Non-pigmented ciliary epithelial cell (primary cell): ENCODE measurements around the gene GPR62.
"Not testable (repeated sequence)": the region's sequence is repeated elsewhere in the genome, so short reads cannot be mapped to it uniquely, and the experiment has no call there.

ENCODE experiments used
- DNase-seq: peaks from one replicate; pipeline ENCODE4 v3.0.0-alpha.2; 2010; ENCODE audit warnings: low read depth

Gene GPR62

DNA sequence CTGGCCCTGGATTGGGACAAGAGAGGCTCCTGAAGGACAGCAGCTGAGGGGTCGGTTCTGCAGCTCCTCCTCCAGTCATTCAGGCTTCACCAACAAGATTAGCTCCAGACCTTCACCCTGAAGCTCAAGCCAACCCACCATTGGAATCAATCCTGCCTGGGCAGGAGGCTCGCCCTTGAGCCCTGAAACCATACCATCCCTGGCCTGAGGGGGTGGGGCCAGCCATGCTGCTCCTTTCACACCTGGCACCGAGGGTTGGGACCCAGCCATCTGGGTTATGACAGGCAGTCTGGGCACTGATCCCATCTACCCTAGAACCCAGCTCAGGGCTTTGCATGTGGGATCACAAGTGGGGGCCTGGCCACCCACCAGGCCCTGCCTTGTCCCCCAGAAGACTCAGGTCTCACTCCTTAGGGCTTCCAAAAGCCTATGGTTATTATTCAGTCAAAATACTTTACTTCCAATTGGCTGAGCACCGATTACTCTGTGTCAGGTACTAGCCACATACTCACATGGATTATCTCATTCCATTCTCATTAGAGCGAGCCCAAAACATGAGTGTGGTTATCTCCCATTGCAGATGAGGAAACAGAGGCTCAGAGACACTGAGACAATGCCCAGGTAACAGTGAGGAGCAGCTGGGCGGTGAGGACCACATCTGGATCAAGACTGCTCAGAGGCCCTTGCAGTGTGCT is 15.6 kb downstream of the GPR62 start:
- DNase-seq, result no peak

DNA sequence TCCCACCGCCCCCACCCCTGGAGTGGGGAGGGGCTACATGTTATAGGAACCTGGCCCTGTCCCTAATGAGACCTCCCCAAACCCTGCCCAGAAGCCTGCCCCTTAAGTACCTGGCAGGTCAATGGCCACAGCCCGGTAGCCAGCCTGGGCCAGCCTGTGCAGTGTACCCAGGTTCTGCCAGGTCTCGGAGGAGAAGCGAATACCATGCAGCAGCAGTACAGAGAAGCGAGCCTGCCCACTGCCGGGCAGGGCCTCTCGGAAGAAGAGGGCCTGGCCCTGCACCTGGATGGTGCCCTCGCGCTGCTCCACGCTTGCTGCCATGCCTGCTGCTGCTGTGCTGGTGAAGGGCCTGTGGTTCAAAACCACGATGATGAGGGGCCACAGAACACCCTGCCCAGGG is 16.2 kb downstream of the GPR62 start:
- DNase-seq, result no peak

DNA sequence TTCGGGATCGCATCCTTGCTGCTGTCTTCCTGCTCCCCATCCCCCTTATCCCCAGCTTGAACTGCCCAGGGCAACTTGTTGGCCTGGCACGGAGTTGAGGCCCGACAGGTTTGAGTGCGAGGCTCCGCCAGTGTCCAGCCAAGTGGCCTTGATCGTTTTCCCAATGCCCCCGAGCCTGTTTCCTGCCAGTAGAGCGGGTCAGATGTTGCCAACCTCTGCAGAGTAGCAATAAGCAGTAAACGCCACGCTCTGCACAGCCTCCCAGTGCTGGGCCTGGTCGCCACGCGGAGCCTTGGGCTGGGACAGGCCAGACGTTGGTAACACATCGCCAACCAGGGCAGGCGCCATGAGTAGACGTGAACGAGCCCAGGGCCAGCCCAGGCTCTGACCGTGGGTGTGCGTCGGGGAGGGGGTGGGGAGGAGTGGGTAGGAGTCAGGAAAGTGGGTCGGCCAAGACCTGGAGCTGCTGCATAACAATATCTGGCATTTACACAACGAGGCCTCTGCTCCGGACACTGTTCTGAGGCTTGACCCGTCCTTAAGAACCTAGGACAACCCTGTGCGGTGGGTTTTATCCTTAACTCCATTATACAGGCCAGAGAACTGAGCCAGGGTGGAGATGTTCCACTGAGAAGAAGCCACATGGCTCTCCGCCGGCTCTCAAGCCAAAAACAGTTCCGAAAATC is 19.2 kb downstream of the GPR62 start:
- DNase-seq, result no peak

DNA sequence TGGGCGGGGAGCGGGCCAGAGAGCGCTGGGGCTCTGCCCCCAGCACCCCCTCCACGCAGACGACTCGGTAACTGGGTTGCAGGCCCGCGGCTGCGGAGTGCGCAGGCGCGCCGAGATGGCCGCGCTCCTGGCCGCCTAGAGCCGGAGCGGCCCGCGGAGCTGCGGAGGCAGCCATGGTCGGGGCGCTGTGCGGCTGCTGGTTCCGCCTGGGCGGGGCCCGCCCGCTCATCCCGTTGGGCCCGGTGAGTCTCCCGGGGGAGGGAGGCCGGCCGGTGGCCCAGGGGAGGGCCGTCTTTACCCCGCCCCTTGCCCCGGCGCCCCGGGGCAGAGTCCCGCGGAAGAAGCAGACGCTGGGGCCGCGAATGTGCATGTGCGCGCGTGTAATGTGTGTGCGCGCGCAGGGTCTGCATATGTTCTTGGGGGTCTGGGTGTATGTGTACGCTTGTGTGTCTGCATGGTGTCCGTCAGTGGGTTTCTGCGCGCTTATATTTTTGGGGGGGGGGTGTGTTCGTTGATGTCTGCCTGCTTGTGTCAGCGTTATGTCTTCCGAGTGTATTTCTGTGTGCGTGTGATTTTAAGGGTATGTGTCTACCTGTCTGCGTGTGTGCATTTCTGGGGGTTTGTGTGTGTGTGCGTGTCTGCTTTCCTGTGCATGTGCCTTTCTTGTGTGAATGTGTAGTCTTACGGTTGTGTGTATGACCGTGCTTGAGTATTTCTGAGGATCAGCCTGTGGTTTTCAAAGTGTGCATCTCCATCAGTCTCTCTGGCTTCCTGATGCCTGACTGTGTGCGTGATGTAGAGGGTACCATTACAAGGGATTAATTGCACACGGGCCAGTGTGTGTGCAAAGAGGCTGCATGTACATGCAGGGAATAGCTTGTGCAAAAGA is 20.0 kb downstream of the GPR62 start, which contains the start of gene ABHD14A:
ABHD14A (plus strand) TSS at position 102 of the 889 bp plus-strand sequence; CDS start at position 174, 72 bp downstream.
- DNase-seq, result no peak

DNA sequence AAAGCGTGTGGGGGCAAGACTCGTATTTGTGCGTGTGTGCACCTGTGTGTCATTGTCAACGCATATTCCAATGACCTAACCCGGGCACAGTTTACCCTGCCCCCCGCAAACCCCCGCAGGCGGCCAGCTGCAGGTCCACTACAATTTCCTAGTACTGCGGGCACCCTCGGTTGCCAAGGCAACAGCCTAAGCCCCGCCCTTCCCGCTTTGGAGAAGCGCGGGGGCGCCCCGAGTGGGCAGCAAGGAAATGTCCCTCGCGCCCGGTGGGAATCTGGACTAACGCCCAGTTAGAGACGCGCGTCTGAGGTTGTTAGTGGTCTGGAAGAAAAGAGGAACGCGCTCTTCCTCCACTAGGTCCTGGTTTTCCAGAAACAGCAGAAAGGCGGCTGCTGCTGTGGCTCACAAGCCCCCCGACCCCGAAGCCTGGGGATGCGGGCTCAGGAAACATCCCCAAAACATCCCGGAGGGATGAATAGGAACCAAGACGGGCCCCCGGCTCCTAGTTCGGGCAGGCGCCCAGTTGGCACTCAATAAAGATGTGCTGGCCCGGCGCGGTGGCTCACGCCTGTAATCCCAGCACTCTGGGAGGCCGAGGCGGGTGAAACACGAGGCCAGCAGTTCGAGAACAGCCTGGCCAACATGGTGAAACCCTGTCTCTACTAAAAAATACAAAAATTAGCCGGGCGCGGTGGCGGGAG is 20.8 kb downstream of the GPR62 start:
- DNase-seq, result no peak

DNA sequence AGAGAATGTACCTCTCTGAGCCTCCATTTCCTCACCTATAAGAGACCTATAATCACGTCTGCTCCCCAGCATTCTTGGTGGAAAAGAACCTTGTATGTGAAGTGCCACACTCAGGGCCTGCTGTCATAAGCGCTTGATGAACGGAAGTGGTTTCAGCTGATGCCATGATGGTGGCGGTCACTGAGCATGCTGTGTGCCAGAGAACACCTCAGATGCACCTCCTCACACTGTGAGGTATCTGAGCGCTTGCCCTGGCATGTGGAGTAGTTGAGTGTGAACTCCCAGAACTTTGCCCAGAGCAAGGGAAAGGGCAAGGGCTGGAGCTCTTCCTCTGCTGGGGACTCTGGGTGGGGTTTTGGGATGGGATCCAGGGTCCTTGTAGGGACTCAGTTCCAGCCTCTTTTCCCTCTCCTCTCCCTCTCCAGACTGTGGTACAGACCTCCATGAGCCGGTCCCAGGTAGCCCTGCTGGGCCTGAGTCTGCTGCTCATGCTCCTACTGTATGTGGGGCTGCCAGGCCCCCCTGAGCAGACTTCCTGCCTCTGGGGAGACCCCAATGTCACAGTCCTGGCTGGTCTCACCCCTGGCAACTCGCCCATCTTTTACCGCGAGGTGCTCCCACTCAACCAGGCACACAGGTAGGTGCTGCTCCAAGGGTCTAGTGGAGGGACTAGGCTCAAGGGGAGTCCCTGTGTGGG is 22.4 kb downstream of the GPR62 start:
- DNase-seq, result no peak

DNA sequence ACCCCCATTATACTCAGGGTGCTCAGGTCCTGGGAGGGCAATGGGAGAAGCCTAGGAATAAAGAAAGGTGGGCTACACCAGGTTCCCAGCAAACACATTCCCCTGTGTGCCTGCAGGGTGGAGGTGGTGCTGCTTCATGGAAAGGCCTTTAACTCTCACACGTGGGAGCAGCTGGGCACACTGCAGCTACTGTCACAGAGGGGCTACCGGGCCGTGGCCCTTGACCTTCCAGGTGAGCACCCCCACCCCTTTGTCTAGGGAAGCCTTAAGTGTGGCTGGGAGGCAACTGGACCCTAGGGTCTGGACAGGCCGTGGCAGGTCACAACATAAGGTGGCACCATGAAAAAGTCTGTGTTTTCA is 22.9 kb downstream of the GPR62 start:
- DNase-seq, result no peak

DNA sequence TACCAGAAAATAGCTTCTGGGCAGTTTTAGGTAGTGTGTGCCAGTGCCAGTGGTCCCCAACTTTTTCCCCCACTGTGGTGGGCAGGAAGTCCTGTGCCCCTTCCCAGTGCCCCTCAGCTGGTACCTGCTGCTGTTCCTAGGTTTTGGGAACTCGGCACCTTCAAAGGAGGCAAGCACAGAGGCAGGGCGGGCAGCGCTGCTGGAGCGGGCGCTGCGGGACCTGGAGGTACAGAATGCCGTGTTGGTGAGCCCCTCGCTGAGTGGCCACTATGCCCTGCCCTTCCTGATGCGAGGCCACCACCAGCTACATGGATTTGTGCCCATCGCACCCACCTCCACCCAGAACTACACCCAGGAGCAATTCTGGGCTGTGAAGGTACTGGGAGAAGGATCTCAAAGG is 25.1 kb downstream of the GPR62 start:
- DNase-seq, result no peak

DNA sequence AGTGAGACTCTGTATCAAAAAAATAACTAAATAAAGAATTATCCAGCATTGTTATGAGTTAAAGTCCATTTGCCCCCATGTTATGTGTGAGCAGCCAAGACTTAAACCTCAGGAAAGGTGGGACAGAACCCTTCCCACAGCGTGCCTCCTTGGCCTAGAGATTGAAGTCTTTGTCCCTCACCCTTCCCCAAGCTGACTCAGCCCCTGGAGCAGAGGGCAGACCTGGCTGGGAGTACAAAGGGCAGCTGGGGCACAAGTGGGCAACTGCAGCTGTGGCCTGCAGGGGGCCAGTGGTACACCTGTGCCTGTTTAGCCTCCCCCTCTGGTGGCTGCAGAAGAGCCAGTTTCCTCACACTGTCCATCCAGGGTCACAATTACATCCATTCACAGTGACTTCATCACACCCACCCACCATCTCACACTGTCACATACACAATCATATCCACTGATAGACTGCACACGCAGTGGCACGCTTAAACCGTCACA is 27.2 kb downstream of the GPR62 start:
- no peak for DNase-seq

DNA sequence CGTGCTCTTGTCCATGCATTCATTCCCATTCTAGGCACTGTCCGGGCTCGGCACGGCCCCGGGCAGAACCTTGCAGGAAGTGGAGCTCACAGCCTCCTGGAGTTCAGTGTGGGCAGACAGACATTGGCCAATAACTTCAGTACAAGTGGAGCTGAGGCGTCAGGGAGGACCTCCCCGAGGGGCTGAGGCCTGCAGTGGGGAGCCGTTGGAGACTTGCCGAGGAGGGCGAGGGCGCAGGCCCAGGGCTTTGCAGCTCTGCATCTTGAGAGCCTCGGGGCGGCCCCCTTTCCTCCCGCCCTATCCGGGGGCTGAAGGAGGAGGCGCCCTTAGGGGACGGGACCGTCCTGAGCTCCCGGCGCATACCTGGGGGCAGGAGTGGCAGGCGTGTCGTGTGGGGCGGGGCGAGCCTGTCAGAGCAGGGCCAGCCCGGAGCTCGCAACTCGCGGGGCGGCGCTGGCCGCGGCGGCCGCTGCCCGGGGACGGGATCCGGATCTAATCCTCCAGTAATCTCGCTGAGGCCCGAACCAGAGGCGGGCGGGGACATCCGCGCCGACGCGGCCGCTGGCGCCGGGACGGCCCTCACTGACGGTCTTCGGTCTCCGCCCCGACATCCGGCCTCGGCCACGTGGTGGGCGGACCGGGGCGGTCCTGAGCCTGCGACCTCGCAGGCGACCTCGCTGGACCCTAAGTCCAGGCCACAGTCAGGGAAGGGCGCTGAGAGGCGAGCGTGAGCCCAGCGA is 27.8 kb downstream of the GPR62 start, which contains the start of gene ACY1:
ACY1 (plus strand) TSS at position 698 of the 740 bp plus-strand sequence. CDS start 530 bp downstream, outside the sequence.
- no peak for DNase-seq

DNA sequence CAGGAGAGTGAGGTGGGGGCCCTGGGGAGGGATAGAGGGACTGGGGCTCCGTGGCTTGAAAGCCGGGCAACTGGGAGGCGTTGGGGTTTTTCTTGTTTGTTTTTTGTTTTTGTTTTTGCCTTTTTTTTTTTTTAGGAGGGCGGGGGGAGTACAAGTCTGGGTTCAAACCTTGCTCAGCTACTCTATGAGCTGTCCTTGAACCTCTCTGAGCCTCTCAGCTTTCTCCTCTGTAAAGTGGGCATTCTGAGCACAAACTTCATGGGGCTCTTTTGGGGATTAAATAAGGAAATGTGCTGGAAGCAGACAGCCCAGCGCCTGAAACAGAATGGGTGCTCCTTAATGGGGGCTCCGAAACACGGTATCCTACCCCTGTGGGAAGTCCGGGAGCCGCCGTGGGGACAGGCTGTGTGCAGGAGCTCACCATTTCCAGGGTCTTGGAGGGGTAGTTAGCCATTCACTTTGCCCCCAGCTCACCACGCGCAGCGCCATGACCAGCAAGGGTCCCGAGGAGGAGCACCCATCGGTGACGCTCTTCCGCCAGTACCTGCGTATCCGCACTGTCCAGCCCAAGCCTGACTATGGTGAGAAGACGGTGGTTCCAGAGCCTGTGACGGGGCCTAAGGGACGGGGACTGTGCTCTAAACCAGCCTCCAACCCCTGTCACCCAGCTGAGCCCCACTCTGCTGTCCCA is 28.5 kb downstream of the GPR62 start:
- no peak for DNase-seq

DNA sequence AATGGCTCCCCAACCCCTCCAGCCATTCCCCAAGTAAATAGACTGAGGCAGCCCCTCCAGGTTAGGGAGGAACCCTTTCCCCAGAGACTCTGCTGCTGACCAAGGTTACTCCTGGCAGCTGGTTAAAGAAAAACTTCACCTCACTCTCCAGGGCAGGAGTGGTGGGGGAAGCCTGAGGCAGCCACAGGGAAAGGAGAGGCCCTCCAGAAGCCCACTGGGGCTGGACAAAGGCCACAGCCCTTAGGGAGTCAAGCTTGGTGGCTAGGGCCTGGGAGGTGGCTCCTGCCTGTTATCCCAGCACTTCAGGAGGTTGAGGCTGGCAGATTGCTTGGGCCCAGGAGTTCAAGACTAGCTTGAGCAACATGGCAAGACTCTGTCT is 29.1 kb downstream of the GPR62 start:
- no peak for DNase-seq

DNA sequence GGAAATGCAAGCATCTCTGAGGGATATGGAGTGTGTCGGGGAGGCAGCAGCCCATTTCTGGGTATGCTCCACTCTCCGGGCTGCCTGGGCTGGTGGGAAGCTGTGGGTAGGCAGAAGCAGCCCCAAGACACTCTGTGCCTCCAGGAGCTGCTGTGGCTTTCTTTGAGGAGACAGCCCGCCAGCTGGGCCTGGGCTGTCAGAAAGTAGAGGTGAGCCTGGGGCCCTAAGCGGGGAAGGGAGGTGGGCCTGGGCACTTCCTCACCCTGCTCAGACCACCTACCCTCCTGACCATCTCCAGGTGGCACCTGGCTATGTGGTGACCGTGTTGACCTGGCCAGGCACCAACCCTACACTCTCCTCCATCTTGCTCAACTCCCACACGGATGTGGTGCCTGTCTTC is 29.9 kb downstream of the GPR62 start:
- DNase-seq, result no peak

DNA sequence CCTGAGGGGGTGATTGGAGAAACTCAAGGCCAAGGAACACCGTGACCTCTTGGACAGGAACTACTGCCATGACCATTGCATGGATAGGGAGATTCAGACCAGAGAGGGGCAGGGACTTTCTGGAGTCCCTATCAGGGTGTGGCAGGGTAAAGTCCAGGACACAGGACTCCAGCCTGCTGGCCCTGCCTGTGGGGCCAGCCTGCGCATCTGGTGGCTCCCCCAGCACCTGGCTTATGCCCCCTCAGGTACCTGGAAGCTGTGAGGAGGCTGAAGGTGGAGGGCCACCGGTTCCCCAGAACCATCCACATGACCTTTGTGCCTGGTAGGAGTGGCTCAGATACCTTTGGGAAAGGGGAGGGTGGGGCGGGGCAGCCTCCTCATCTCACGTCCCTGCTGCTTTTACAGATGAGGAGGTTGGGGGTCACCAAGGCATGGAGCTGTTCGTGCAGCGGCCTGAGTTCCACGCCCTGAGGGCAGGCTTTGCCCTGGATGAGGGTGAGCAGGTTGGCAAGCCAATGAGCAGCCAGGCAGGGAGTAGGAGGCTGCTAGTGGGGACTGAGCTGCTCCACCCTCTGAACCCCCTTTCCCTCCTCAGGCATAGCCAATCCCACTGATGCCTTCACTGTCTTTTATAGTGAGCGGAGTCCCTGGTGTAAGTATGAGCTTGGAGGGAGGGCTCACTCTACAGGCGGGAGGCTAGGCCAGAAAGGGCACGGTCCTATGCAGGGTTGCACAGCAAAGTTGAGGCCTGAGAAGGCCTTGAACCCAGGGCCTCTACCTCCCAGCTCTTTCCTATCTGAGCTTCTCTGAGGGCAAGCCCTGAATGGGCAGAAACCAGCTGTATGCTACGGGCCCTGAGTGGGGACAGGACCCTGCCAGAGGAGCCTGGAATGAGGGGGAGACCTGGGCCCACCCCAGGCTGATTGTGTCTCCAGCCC is 31.1 kb downstream of the GPR62 start:
- DNase-seq, result no peak

DNA sequence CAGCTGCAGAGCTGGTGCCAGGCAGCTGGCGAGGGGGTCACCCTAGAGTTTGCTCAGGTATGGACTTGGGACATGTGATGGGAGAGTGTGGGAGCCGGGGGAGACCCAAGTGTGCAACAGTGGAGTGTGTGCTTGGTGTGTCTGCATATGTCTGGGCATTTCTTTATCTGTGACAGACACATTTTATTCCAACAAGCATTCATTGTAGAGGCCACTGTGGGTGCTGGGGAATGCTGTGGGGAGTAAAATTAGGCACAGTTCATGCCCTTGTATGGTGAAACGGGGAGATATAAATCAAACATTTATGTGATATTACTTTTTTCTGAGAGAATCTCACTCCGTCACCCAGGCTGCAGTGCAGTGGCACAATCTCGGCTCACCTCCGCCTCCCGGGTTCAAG is 32.4 kb downstream of the GPR62 start:
- DNase-seq, result no peak

DNA sequence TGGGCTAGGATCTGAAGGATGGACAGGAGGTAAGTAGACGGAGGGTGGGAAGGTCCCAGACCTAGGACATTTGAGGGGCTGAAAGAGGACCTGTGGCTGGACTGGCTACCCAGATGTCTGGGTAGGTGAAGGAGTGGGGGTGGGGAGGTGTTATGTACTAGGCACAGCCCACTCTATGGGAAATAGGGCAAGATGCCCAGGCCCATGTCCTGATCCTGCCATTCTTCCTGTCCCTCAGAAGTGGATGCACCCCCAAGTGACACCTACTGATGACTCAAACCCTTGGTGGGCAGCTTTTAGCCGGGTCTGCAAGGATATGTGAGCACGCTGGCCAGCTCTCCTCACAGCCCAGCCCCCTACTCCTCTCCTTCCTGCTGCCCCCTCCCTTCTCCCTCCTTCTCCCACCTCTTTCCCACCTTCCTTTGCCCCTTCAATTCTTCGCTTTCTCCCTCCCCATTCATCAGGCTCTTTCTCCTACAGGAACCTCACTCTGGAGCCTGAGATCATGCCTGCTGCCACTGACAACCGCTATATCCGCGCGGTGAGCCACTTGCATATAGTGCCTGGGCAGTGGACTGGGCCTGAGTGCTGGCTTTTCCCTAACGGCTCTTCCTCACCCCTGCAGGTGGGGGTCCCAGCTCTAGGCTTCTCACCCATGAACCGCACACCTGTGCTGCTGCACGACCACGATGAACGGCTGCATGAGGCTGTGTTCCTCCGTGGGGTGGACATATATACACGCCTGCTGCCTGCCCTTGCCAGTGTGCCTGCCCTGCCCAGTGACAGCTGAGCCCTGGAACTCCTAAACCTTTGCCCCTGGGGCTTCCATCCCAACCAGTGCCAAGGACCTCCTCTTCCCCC is 33.3 kb downstream of the GPR62 start:
- no peak for DNase-seq

DNA sequence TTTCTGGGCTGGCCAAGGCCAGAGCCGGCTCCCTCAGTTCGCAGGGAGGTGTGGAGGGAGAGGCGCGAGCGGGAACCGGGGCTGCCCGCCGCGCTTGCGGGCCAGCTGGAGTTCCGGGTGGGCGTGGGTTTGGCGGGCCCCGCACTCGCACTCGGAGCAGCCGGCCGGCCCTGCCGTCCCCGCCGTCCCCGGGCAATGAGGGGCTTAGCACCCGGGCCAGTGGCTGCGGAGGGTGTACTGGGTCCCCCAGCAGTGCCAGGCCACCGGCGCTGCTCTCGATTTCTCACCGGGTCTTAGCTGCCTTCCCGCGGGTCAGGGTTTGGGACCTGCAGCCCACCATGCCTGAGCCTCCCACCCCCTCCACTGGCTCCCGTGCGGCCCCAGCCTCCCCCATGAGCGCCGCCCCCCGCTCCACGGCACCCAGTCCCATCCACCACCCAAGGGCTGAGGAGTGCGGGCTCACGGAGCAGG is 35.4 kb downstream of the GPR62 start:
- DNase-seq, result not testable (repeated sequence)
